Measurements from ENCODE around the gene OR7C1. TPM values are rescaled to one million over a fixed set of nuclear protein-coding genes. Genes with fewer than 3 reads are reported as not detected.
"Not testable (repeated sequence)": the region's sequence is repeated elsewhere in the genome, so short reads cannot be mapped to it uniquely, and the experiment has no call there.

The OR7C1 gene
- total RNA-seq, 2 donors from 2014 or later = not detected

DNA sequence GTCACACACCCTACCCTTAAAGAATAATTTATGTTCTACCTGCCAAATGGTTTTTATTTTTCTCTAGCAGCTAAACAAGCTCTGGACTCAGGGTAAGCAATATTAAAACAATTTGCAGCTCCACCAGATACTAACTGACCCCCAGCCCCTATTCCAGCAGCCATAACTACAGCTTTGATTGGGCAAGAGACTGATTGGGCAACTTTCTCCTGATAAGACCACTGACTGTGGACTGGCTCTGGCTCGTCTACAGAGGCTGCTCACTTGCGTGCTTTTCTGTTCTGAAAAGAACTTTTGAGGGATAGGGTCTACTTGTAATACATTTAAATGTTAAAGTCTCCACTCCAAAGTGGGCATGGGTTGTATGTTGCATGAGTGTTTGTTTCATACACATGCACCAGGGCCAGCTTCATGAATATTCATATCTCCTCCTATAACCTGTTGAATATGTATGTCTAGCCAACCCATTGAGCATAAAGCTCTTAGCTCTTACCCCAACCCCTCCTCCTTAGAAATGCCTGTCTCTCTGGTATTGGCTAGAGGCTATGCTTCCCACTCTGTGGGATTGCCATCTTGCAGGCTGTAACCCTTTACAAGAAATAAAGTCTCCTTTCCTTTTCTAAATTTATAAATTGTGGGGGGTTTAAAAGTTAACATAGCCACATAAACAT lies 19.9 kb downstream of the OR7C1 start:
- Mint-ChIP-seq H3K36me3 (ENCODE audit: insufficient read depth in 2 of 2) (no peaks in the 10 kb centered on the region), H3K4me3 (no peak overlapping the region), H3K4me1 (ENCODE audit: low read depth) (no peaks in the 10 kb centered on the region), H3K27me3 (ENCODE audit: low read depth) (no peaks in the 10 kb centered on the region), H3K9me3 (no peaks in the 10 kb centered on the region), H3K27ac (no peak overlapping the region)
- no peak for ATAC-seq (replicated peaks in 1 of 2)
- no peak for DNase-seq

GRCh38 chr19:14809272-14810057 lies 25.5 kb downstream of the OR7C1 start:
- Mint-ChIP-seq H3K9me3 (no peaks in the 10 kb centered on the region), H3K36me3 (ENCODE audit: insufficient read depth in 2 of 2) (no peaks in the 10 kb centered on the region), H3K4me3 (no peak overlapping the region), H3K4me1 (ENCODE audit: low read depth) (no peaks in the 10 kb centered on the region), H3K27me3 (ENCODE audit: low read depth) (peaks cover 8% of the 10 kb centered on the region), H3K27ac (no peak overlapping the region)
- no peak for ATAC-seq (replicated peaks in 1 of 2)
- no peak for DNase-seq

- no peak for DNase-seq
- no peaks in the 10 kb centered on the region for H3K9me3 Mint-ChIP-seq
- no peak overlapping the region for H3K27ac Mint-ChIP-seq
- peaks cover 16% of the 10 kb centered on the region for H3K27me3 Mint-ChIP-seq (ENCODE audit: low read depth)
- no peaks in the 10 kb centered on the region for H3K4me1 Mint-ChIP-seq (ENCODE audit: low read depth)
- H3K36me3 Mint-ChIP-seq (ENCODE audit: insufficient read depth in 2 of 2) = no peaks in the 10 kb centered on the region
- H3K4me3 Mint-ChIP-seq = no peak overlapping the region
- ATAC-seq (replicated peaks in 1 of 2) = no peak
These were observed 30.2 kb downstream of the OR7C1 start for GRCh38 chr19:14804765-14805164.

DNA sequence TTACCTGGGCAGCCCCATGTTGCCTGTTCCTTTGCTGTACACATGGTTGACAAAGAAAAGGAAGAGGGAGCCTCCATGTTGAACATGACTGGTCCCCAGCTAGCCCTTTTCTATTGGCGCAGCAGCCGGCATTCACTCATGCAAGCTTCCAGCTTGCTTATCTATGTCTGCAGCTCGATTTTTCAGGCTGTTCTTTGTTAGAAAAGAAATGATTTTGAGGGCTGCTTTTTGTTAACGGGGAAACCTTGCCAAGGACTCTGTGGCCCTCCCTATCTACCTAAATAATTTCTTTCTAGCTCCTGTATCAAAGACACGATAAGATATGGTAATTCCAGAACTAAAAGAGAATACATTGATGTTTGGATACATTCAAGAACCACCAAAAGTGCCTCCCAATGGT lies 36.2 kb downstream of the OR7C1 start:
- Mint-ChIP-seq H3K4me1 (ENCODE audit: low read depth) (no peaks in the 10 kb centered on the region), H3K27me3 (ENCODE audit: low read depth) (peaks cover 17% of the 10 kb centered on the region), H3K9me3 (peaks cover 0 to 2% of the 10 kb centered on the region in 2 donors), H3K27ac (no peak overlapping the region), H3K36me3 (ENCODE audit: insufficient read depth in 2 of 2) (no peaks in the 10 kb centered on the region), H3K4me3 (no peak overlapping the region)
- no peak for DNase-seq
- no peak for ATAC-seq (replicated peaks in 1 of 2)

- DNase-seq (no peak), ATAC-seq (replicated peaks in 1 of 2) (no peak)
- H3K27me3 Mint-ChIP-seq (ENCODE audit: low read depth) = peaks cover 10% of the 10 kb centered on the region
- H3K36me3 Mint-ChIP-seq (ENCODE audit: insufficient read depth in 2 of 2) = no peaks in the 10 kb centered on the region
- no peak overlapping the region for H3K27ac Mint-ChIP-seq
- no peaks in the 10 kb centered on the region for H3K4me1 Mint-ChIP-seq (ENCODE audit: low read depth)
- peaks cover 0 to 2% of the 10 kb centered on the region in 2 donors for H3K9me3 Mint-ChIP-seq
- no peak overlapping the region for H3K4me3 Mint-ChIP-seq
These were observed 39.0 kb downstream of the OR7C1 start for GRCh38 chr19:14796021-14796420.

DNA sequence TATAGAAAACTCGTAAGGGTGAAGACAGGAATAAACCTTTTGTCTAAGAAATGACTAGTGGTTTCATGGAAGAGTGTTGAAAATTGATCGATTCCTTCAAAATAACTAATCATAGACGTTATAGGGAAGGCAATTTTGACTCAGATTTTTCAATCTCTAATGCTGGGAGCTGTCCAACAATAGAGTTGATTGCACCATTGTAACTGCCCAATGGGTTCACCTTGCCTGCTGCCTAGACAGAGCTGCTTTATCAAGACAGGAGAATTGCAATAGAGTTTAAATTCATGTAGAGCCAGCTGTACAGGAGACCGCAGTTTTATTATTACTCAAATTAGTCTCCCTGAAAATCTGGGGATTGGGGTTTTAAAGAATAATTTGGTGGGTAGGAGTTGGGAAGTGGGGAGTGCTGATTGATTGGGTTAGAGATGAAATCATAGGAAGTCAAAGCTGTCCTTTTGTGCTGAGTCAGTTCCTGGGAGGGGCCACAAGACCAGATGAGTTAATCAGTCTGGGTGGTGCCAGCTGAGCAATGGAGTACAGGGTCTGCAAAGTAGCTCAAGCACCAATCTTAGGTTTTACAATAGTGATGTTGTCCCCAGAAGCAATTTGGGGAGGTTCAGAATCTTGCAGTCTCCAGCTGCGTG lies 39.8 kb downstream of the OR7C1 start:
- Mint-ChIP-seq H3K27me3 (ENCODE audit: low read depth) (peaks cover 9% of the 10 kb centered on the region), H3K36me3 (ENCODE audit: insufficient read depth in 2 of 2) (no peaks in the 10 kb centered on the region), H3K27ac (no peak overlapping the region), H3K9me3 (peaks cover 0 to 2% of the 10 kb centered on the region in 2 donors), H3K4me1 (ENCODE audit: low read depth) (no peaks in the 10 kb centered on the region), H3K4me3 (no peak overlapping the region)
- no peak for DNase-seq
- ATAC-seq (replicated peaks in 1 of 2) = no peak

DNA sequence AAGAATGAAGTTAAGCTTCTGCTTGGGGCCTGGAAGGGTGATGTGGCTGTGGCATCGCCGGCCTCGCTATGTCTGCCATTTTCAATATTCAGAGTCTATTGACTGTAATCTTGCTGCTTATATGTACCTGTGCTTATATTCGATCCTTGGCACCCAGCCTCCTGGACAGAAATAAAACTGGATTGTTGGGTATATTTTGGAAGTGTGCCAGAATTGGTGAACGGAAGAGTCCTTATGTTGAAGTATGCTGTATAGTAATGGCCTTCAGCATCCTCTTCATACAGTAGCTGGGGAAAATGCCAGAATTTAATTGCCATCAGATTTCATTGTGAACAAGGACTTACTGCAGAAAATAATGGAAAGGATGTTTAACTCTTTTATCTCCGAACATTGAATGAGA lies 42.7 kb downstream of the OR7C1 start:
- not testable (repeated sequence) for H3K27me3 Mint-ChIP-seq (ENCODE audit: low read depth); H3K4me1 Mint-ChIP-seq (ENCODE audit: low read depth); H3K9me3 Mint-ChIP-seq; DNase-seq; ATAC-seq (replicated peaks in 1 of 2); H3K4me3 Mint-ChIP-seq; H3K36me3 Mint-ChIP-seq (ENCODE audit: insufficient read depth in 2 of 2); H3K27ac Mint-ChIP-seq

DNA sequence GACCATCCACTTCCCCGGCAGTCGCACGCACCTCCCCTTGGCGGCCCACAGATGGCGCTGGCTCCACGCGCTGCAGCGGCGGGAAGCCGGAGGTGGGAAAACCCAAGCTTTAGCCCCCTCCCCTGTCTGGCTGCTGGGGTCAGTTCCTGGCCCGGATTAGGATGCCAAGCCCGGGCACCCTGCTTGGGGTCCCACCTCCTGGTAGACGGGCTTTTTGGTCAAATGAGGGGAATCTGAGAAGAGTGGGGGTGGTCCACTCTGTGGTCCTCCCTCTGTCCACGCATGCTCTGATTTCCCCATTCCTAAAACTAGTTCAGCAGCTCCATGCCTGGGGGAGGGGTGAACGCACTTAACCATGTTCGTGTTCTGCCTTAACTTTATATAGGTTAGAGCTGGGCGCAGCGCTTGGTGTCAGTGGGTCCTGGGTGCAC lies 48.5 kb downstream of the OR7C1 start:
- H3K9me3 Mint-ChIP-seq = peaks cover 0 to 2% of the 10 kb centered on the region in 2 donors
- peak; percentile 38 to 45 for DNase-seq
- no peak overlapping the region for H3K27ac Mint-ChIP-seq
- ATAC-seq (replicated peaks in 1 of 2) = no peak
- peaks cover 0 to 3% of the 10 kb centered on the region in 2 donors for H3K36me3 Mint-ChIP-seq (ENCODE audit: insufficient read depth in 2 of 2)
- H3K4me1 Mint-ChIP-seq (ENCODE audit: low read depth) = peaks cover 25% of the 10 kb centered on the region
- peak overlapping the region in 1 of 2 donors; percentile 4 for H3K4me3 Mint-ChIP-seq
- H3K27me3 Mint-ChIP-seq (ENCODE audit: low read depth) = no peaks in the 10 kb centered on the region

GRCh38 chr19:14785102-14785793 lies 49.7 kb downstream of the OR7C1 start:
- peak overlapping the region; percentile 5 for H3K27ac Mint-ChIP-seq
- H3K36me3 Mint-ChIP-seq (ENCODE audit: insufficient read depth in 2 of 2); H3K9me3 Mint-ChIP-seq; H3K27me3 Mint-ChIP-seq (ENCODE audit: low read depth): not testable (repeated sequence)
- peak; percentile 11 to 23 for DNase-seq
- peak; percentile 61 to 75 for ATAC-seq (replicated peaks in 1 of 2)
- peaks cover 25% of the 10 kb centered on the region for H3K4me1 Mint-ChIP-seq (ENCODE audit: low read depth)
- peak overlapping the region; percentile 36 to 73 for H3K4me3 Mint-ChIP-seq

- ATAC-seq (replicated peaks in 1 of 2) (peak; percentile 85 to 92), DNase-seq (peak; percentile 57 to 60)
- peak overlapping the region; percentile 8 for H3K27ac Mint-ChIP-seq
- peak overlapping the region; percentile 7 to 51 for H3K4me3 Mint-ChIP-seq
- not testable (repeated sequence) for H3K27me3 Mint-ChIP-seq (ENCODE audit: low read depth); H3K36me3 Mint-ChIP-seq (ENCODE audit: insufficient read depth in 2 of 2); H3K9me3 Mint-ChIP-seq
- H3K4me1 Mint-ChIP-seq (ENCODE audit: low read depth) = peaks cover 25% of the 10 kb centered on the region
These were observed 50.3 kb downstream of the OR7C1 start for GRCh38 chr19:14784730-14785101.

DNA sequence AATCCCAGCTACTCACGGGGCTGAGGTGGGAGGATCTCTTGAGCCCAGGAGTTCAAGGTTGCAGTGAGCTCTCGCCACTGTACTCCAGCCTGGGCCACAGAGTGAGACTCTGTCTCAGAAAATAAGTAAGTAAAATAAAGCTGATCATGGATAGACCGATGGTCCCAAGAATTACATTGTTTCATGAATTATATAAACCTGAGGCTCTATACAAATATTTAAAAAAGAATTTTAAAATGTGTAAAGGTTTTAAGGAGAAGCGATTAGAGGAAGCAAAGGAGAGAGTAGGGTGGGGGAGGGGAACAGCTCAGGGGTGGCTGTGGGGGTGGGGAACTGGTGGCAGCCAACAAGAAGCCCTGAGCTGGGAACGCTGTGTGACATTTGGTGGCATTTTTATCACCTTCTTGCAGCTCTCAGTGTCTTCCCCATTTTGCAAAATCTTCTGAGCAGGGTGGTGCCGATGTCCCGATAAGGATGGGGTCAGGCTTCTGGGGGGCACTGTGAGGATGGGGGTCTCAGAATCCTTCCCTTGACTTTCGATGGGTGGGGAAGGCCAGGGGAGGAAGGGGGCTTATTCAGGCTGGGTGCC lies 51.5 kb downstream of the OR7C1 start:
- not testable (repeated sequence) for H3K4me3 Mint-ChIP-seq; H3K36me3 Mint-ChIP-seq (ENCODE audit: insufficient read depth in 2 of 2); H3K9me3 Mint-ChIP-seq; ATAC-seq (replicated peaks in 1 of 2); H3K27ac Mint-ChIP-seq; DNase-seq; H3K27me3 Mint-ChIP-seq (ENCODE audit: low read depth)
- peaks cover 25% of the 10 kb centered on the region for H3K4me1 Mint-ChIP-seq (ENCODE audit: low read depth)

- Mint-ChIP-seq H3K9me3 (no peaks in the 10 kb centered on the region), H3K4me1 (ENCODE audit: low read depth) (peaks cover 25% of the 10 kb centered on the region), H3K27ac (no peak overlapping the region), H3K27me3 (ENCODE audit: low read depth) (peaks cover 9% of the 10 kb centered on the region), H3K4me3 (no peak overlapping the region), H3K36me3 (ENCODE audit: insufficient read depth in 2 of 2) (no peaks in the 10 kb centered on the region)
- DNase-seq (no peak), ATAC-seq (replicated peaks in 1 of 2) (no peak)
These were observed 52.2 kb downstream of the OR7C1 start for GRCh38 chr19:14782626-14783409.

All from activated T-cell treated with anti-CD3 and anti-CD28 coated beads, Interleukin-2, amount 50 U/mL, for 72 hours (primary cell).